Measurements from ENCODE around the gene PHF1. TPM values are rescaled to one million over a fixed set of nuclear protein-coding genes. Genes with fewer than 3 reads are reported as not detected.
A peak's percentile ranks its signal among the peaks of the same experiment; 100 is the strongest.
"Not testable (repeated sequence)": the region's sequence is repeated elsewhere in the genome, so short reads cannot be mapped to it uniquely, and the experiment has no call there.

Gene PHF1
- total RNA-seq, 1 experiment from 2014 or later: 32.5 TPM

DNA sequence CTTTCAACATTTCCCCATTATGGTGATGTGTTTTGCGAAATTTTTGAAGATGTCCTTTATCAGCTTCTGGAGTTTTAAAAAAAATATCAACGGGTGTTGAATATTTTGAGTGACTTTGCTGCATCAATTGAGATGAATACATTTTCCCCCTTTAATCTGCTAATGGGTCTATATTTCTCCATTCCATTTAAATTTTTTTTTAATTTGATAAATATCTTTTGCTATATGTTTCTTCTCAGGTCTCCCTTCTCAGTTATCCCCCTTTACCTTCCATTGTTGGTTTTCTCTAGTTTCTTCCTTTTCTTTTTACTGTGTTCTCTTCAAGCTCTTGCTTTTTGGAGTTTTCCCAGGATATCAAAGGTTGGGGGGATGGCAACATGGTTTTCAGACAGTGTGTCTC, 20.6 kb upstream of the PHF1 start:
- DNase-seq (ENCODE audit: low read depth): no peak
- in situ Hi-C loops (cut with HindIII; ENCODE audit: low pct_unique_long_range_greater_than_20kb, low sequenced_read_pairs): no loop called here

DNA sequence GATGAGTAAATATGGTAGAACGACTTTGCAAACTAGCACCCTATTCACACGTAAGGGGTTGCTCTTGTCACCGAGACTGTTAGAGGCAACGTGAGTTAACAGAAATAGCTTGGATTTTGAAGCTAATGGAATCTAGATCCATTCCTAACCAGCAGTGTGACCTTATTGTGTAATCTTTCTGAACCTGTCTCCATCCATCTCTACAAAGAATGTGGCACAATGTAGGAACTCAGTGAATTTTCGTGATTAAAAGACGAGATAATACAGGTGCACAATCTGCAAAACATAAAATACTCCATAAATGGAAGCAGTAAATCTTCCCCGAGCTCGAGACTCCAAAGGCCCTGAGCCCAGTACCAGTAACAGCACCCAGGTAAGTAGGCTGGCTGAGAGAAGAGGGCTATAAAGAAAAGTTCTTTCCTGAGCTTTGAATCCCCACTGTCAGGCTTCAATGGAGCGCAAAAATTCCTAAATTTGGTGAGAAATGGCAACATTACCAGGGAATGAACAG, 20.0 kb upstream of the PHF1 start:
- in situ Hi-C loops (cut with HindIII; ENCODE audit: low pct_unique_long_range_greater_than_20kb, low sequenced_read_pairs): no loop called here
- DNase-seq (ENCODE audit: low read depth): no peak

DNA sequence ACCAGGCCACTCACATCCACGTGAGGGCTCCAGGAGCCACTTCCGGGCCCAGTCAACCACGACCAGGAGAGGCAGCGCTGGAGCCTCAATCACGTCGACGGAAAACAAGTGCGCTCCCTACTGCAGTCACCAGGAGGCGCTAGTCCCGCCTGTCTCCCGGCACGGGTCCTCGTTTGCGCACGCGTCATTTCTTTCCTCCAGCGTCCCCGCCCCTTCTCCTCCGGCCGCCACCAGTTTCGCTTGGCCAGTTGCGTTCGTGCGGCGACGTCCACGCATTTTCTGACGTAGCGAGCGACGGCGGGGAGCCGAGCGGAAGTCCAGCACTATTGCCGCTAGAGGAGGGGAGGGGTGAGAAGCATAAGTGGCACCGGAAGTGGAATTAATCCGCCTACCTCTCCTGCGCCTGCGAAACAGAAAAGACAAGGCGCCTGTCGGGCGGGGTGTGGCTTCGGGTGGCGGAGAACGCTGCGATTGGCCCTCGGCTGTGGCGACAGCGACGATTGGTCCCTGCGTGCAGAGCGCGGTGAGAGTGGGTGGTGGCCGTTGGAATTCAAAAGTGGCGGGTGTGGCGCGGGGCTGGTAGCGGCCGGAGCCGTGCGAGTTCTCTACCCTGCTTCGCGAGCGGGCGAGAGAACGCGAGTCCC, 19.4 kb upstream of the PHF1 start, which contains the start of gene KIFC1:
TSS of gene KIFC1 (plus strand) at position 546 of the 644 bp plus-strand sequence. CDS start 163 bp downstream, outside the sequence.
- in situ Hi-C loops (cut with HindIII; ENCODE audit: low pct_unique_long_range_greater_than_20kb, low sequenced_read_pairs): no loop called here

DNA sequence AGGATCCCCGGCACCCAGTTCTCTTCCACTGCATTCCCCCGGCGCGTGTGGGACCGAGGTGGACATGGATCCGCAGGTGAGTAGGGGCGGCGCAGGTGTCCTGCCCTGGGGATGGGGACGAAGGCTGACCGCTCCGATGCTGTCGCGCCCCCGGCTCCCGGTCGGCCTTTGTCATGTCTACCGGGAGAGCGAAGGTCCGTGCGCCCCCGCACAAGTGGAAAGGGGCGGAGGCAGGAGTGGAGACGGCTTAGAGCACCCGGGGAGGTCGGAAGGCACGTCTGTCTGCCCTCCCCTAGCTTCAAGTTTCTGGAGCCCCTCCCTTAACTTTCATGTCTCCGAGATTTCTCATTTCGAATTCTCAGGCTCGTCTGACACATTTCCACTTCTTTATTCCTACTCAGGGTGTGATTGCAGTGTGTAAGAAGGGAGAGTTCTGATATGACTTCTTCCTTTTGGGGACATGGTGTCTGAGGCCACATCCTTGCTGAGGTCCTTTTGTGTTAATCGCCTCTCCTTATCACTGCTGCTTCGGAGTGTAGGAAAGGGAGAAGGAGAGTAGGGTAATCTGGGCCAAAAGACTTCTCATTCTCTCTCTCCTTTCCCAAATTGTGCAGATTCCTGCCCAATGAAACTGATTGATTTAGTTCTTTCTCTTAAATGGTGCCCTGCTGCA, 18.8 kb upstream of the PHF1 start:
- in situ Hi-C loops (cut with HindIII; ENCODE audit: low pct_unique_long_range_greater_than_20kb, low sequenced_read_pairs): no loop called here

More for the DNA sequence above, 19.4 kb upstream of the PHF1 start, which contains the start of gene KIFC1:
- peak; percentile 100 for DNase-seq (ENCODE audit: low read depth)

DNA sequence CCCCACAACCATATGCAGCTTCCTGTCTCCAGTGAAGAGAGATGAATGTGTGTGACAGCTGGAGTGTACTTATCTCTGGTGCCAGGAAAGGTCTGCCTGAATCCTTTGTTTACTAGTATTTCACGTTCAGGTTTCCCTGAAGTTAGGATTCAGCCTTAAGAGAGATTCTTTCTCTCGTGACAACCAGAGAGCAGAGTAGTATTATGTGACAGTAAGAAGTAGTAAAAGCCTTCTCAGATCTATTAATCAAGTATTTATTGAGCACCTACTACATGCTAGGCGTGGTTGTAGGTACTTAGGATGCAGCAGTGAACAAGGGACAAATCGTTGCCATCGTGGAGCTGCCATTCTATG, 18.2 kb upstream of the PHF1 start:
- in situ Hi-C loops (cut with HindIII; ENCODE audit: low pct_unique_long_range_greater_than_20kb, low sequenced_read_pairs): no loop called here
- DNase-seq (ENCODE audit: low read depth): peak; percentile 32

More for the DNA sequence above, 18.8 kb upstream of the PHF1 start:
- no peak for DNase-seq (ENCODE audit: low read depth)

DNA sequence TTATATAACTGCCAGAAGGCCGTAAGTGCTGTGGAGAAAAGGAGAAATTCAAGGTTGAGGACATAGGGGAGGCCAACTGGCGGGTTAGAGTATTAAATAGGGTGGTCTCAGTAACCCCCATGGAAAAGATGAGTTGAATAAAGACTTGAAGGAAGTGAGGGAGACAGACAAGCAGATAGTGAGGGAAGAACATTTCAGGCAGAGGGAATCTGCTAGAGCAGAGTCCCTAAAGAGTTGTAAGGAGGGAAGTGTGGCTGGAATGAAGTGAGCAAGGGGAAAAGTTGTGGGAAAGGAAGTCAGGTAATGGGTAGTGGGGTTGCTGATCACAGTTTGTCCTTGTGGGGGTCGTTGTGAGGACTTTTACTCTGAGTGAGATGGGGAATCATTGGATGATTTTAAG, 17.8 kb upstream of the PHF1 start:
- in situ Hi-C loops (cut with HindIII; ENCODE audit: low pct_unique_long_range_greater_than_20kb, low sequenced_read_pairs): no loop called here
- no peak for DNase-seq (ENCODE audit: low read depth)

DNA sequence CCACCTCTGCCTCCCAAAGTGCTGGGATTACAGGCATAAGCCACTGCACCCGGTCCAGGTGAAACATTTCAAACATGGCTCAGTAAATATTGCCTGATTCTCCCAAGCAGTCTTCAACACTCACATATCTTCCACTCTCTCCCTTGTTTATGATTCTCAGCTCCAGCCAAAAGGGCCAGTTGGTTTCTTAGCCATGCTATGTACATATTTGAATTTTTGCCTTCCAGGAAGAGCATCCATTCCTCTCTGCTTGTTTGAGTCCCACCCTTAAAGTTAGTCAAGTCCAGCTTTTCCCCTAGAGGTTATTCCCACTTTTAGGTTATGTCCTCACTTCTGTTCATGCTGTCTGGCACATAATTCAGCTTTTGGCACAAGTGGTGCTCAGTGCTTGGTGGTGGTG, 13.3 kb upstream of the PHF1 start:
- in situ Hi-C loops (cut with HindIII; ENCODE audit: low pct_unique_long_range_greater_than_20kb, low sequenced_read_pairs): no loop called here
- DNase-seq (ENCODE audit: low read depth): no peak

DNA sequence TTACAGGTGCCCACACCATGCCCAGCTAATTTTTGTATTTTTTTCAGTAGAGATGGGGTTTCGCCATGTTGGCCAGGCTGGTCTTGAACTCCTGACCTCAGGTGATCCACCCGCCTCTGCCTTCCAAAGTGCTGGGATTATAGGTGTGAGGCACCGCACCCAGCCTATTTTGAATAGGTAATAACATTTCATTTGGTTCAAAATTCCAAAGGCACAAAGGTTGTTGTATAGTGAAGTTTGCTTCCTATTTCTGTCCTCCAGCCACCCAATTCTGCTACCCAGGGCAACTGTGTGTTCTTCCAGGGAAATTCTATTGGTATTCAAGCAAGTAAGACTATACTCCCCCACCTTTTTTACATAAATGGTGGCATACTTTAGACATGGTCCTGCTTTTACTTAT, 12.2 kb upstream of the PHF1 start:
- in situ Hi-C loops (cut with HindIII; ENCODE audit: low pct_unique_long_range_greater_than_20kb, low sequenced_read_pairs); DNase-seq (ENCODE audit: low read depth): not testable (repeated sequence)

DNA sequence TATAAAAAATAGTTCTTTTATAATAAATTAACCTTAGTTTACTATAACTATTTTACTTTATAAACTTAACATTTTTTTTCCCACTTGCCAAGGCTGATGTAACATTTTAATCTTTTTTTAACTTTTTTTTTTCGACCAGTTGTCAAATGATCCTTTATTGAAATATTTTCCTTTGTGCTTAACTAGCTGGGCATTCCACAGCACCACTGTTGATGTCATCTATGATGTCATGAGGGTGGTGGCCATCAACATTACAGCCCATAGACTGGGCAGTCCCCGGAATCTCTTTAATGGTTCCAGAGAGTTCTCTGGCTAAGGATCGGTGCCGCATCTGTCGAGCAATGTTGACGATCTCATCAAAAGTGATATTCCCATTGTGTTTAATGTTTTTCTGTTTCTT, 10.9 kb upstream of the PHF1 start:
- in situ Hi-C loops (cut with HindIII; ENCODE audit: low pct_unique_long_range_greater_than_20kb, low sequenced_read_pairs); DNase-seq (ENCODE audit: low read depth): not testable (repeated sequence)

DNA sequence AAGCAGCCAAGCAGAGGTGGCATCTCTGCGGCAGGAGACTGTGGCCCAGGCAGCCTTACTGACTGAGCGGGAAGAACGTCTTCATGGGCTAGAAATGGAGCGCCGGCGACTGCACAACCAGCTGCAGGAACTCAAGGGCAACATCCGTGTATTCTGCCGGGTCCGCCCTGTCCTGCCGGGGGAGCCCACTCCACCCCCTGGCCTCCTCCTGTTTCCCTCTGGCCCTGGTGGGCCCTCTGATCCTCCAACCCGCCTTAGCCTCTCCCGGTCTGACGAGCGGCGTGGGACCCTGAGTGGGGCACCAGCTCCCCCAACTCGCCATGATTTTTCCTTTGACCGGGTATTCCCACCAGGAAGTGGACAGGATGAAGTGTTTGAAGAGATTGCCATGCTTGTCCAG, 5.9 kb upstream of the PHF1 start:
- no peak for DNase-seq (ENCODE audit: low read depth)
- in situ Hi-C loops (cut with HindIII; ENCODE audit: low pct_unique_long_range_greater_than_20kb, low sequenced_read_pairs): no loop called here

DNA sequence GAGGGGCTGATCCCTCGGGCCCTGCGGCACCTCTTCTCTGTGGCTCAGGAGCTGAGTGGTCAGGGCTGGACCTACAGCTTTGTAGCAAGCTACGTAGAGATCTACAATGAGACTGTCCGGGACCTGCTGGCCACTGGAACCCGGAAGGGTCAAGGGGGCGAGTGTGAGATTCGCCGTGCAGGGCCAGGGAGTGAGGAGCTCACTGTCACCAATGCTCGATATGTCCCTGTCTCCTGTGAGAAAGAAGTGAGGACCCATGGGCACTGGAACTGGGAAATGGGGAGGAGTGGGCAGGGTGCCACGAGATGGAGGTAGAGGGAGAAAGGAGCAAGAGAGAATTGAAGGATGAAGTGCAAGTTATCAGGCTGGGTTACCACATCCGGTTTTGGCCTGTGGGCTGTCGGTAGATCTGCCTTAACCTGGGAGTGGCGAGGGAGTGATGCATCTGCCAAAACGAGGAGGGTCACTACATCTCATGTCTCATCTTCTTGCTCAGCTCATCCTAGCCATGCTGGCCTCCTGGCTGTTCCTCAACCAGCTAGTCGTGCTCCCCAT, 5.4 kb upstream of the PHF1 start:
- in situ Hi-C loops (cut with HindIII; ENCODE audit: low pct_unique_long_range_greater_than_20kb, low sequenced_read_pairs): no loop called here
- no peak for DNase-seq (ENCODE audit: low read depth)

DNA sequence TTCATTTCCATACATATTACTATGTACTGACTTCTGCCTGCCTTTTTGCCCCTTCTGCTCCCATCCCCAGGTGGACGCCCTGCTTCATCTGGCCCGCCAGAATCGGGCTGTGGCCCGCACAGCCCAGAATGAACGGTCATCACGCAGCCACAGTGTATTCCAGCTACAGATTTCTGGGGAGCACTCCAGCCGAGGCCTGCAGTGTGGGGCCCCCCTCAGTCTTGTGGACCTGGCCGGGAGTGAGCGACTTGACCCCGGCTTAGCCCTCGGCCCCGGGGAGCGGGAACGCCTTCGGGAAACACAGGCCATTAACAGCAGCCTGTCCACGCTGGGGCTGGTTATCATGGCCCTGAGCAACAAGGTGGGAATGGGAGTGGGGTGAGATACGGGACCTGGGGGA, 4.7 kb upstream of the PHF1 start:
- in situ Hi-C loops (cut with HindIII; ENCODE audit: low pct_unique_long_range_greater_than_20kb, low sequenced_read_pairs): no loop called here
- no peak for DNase-seq (ENCODE audit: low read depth)

DNA sequence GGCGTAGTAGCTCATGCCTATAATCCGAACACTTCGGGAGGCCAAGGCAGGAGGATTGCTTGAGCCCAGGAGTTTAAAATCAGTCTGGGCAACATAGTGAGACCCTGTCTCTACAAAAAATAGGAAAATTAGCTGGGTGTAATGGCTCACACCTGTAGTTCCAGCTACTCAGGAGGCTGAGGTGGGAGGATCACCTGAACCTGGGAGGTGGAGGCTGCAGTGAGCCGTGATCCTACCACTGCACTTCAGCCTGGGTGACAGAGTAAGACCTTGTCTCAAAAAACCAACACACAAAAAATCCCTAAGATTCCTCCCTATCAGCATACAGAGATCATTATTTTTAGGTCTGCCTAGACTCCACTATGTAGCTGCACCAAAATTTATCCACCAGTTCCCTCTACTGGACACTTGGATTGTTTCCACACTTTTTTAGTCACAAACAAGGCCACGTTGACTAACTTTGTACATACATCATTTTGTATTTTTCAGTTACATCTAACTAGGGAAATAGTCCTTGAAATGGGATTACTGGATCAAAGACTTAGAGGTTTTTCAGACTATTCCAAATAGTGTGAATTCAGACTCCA, 3.6 kb upstream of the PHF1 start:
- peak; percentile 38 for DNase-seq (ENCODE audit: low read depth)
- in situ Hi-C loops (cut with HindIII; ENCODE audit: low pct_unique_long_range_greater_than_20kb, low sequenced_read_pairs): no loop called here

DNA sequence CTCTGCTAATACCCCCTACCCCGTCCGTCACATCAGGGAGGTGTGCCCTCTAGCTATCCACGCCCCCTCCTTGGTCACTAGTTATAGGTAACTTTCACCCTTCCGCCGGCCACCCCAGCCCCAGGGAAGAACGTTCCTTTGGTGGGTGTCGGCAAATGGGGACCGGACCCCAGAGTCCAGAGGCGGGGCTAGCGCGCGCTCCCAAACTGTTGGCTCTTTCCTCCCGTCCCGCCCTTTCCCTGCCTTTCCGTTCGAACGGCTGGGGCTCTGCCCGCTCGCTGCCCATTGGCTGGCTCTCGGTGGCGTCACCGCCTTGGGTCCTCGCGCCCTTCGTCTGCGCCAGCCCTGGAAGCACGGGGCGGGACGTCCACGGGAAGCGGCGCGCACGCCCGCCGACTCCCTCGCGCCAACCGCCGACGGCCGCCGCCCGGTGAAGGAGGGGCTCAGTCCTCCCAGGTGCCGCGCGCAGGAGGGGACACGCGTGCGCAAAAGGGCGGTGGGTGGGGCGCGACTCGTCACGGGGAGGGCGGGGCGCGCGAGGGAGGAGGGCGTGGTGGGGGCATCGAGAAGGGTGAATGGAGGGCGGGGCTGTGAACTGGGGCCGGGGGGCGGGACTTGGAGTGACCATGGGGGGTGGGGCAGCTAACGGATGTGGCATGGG, 634 bp upstream of the PHF1 start:
- in situ Hi-C loops (cut with HindIII; ENCODE audit: low pct_unique_long_range_greater_than_20kb, low sequenced_read_pairs): no loop called here
- DNase-seq (ENCODE audit: low read depth): peak; percentile 99

DNA sequence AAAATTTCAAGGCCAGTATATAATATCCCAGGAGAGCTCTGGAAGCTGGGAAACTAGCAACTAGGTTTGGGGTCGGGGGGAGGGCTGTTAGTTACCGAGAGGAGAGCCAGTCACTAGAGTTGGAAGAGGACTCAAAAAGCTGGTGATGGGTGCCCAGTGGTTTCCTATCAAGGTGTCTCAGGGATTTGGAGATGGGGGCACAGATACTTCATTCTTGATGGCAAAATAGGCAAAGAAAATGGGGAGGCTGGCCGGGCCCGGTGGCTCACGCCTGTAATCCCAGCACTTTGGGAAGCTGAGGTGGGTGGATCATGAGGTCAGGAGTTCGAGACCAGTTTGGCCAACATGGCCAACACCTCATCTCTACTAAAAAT, 805 bp downstream of the PHF1 start:
- in situ Hi-C loops (cut with HindIII; ENCODE audit: low pct_unique_long_range_greater_than_20kb, low sequenced_read_pairs): no loop called here
- no peak for DNase-seq (ENCODE audit: low read depth)

DNA sequence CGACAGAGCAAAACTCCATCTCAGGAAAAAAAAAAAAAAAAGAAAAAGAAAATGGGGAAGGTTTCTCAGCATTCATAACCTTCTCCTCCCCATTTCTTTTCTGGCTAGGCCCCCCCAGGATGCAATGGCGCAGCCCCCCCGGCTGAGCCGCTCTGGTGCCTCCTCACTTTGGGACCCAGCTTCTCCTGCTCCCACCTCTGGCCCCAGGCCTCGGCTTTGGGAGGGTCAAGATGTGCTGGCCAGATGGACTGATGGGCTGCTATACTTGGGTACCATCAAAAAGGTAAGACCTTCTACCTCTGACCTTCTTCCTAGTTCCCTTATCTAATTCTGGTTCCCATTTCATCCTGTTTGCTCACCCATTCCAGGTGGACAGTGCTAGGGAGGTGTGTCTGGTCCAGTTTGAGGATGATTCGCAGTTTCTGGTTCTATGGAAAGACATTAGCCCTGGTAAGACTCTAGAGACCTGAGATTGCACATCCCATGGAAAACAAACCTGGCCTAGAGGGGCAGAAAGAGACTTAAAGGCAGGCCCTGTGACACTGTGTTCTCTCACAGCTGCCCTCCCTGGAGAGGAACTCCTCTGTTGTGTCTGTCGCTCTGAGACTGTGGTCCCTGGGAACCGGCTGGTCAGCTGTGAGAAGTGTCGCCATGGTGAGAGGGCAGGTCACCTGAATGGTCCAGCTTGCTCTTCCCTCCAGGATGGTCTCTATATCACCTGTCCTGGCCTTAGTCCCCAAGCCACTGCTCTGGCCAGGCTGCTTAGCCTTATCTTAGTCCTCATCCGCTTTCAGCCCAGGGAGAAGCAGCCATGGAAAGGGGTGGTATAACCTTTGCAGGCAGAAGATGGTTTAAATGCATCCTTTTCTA, 1.6 kb downstream of the PHF1 start:
- DNase-seq (ENCODE audit: low read depth): no peak
- in situ Hi-C loops (cut with HindIII; ENCODE audit: low pct_unique_long_range_greater_than_20kb, low sequenced_read_pairs): no loop called here

DNA sequence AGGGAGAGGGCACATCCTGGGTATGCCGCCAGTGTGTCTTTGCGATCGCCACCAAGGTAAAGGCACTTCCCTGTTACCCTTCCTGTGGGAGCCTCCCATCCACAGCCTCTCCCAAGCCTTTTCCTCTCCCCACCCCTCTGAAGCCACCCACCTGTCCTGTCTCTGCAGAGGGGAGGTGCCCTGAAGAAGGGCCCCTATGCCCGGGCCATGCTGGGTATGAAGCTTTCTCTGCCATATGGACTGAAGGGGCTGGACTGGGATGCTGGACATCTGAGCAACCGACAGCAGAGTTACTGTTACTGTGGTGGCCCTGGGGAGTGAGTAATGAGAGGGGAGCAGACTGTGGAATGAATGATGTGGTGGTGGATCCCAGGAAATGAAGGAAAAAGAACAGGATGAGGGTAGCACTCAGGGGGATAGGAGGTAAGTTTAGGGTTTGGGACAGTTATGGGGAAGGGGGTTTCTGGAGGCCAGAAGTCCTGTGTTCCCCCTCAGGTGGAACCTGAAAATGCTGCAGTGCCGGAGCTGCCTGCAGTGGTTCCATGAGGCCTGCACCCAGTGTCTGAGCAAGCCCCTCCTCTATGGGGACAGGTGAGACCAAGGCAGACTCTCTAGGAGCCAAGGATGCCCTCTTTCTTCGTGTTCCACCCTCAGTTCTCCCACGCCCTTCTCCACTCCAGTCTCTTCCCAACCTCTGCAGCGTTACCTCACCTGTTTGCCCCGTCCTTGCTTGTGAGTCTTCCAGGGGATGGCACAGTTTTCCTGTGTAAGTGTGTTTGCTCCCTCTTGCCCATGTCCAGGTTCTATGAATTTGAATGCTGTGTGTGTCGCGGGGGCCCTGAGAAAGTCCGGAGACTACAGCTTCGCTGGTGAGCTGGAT, 2.7 kb downstream of the PHF1 start:
- in situ Hi-C loops (cut with HindIII; ENCODE audit: low pct_unique_long_range_greater_than_20kb, low sequenced_read_pairs): no loop called here
- no peak for DNase-seq (ENCODE audit: low read depth)

Data from Caki2 (cell line).